Kidney epithelial cell (primary cell): ENCODE data around the gene MSTO1. TPM values are rescaled to one million over a fixed set of nuclear protein-coding genes. Genes with fewer than 3 reads are reported as not detected.

ENCODE experiments used
- DNase-seq: peaks from one replicate; pipeline ENCODE4 v3.0.0-alpha.2; 2010; ENCODE audit warnings: low read depth
- H3K27me3 ChIP-seq: 2 replicates; pipeline ENCODE4 v1.6.0; 2011; ENCODE audit warnings: low read length; ENCODE audit not compliant: control insufficient read depth, insufficient read depth
- H3K36me3 ChIP-seq: 2 replicates; pipeline ENCODE4 v1.5.1; 2011; ENCODE audit warnings: low read length; ENCODE audit not compliant: control insufficient read depth, insufficient read depth
- H3K4me3 ChIP-seq: 2 replicates; pipeline ENCODE4 v1.5.1; 2011; ENCODE audit warnings: low read depth, mild to moderate bottlenecking, control low read depth, low read length
- total RNA-seq: library from RNA; depleted of rRNA; stranded (reverse); fragments of >200 nt; gene quantifications from 2 replicates; pipeline ENCODE4 v1.2.3, GENCODE V29; 2015
- TF ChIP-seq, protein P1 (sequence below): IDR thresholded peaks from 2 replicates; pipeline ENCODE4 v1.5.1; 2011; ENCODE audit warnings: mild to moderate bottlenecking, moderate library complexity, low read length, control low read depth, inconsistent platforms; ENCODE audit not compliant: insufficient read depth, poor library complexity, severe bottlenecking

The MSTO1 gene
- total RNA-seq, 1 donor from 2014 or later: 12.3 TPM

DNA sequence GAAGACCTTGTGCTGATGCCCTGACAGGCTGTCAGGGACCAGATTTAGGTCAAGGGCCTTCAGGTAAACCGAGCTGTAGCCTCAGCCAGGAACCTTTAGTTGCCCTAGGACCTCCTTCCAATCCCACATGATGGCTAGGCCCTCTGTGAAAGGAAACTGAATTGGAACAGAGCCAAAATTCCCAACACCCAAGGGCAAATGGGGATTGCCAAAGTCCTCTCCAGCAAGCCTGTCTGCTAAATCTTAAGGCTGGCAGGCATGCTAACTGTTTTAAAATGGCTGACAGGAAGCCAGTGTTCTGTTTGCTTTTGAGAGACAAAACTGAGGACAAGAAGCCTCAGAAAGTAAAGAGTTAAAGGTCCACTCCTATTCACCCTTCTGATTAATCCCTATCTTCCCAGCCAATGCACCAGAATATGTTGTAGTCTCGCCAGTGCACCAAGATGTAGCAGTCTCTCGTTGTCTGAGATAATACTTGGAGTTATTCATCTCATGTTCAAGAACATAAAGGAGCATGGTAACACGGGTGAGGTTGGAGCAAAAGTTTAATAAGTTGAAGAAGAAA, 35.1 kb downstream of the MSTO1 start:
- DNase-seq: no peak
- TF ChIP-seq, protein P1, sequence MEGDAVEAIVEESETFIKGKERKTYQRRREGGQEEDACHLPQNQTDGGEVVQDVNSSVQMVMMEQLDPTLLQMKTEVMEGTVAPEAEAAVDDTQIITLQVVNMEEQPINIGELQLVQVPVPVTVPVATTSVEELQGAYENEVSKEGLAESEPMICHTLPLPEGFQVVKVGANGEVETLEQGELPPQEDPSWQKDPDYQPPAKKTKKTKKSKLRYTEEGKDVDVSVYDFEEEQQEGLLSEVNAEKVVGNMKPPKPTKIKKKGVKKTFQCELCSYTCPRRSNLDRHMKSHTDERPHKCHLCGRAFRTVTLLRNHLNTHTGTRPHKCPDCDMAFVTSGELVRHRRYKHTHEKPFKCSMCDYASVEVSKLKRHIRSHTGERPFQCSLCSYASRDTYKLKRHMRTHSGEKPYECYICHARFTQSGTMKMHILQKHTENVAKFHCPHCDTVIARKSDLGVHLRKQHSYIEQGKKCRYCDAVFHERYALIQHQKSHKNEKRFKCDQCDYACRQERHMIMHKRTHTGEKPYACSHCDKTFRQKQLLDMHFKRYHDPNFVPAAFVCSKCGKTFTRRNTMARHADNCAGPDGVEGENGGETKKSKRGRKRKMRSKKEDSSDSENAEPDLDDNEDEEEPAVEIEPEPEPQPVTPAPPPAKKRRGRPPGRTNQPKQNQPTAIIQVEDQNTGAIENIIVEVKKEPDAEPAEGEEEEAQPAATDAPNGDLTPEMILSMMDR: no peak
- H3K36me3 ChIP-seq: no peaks in the 10 kb centered on the region
- no peaks in the 10 kb centered on the region for H3K27me3 ChIP-seq
- H3K4me3 ChIP-seq: no peak overlapping the region

DNA sequence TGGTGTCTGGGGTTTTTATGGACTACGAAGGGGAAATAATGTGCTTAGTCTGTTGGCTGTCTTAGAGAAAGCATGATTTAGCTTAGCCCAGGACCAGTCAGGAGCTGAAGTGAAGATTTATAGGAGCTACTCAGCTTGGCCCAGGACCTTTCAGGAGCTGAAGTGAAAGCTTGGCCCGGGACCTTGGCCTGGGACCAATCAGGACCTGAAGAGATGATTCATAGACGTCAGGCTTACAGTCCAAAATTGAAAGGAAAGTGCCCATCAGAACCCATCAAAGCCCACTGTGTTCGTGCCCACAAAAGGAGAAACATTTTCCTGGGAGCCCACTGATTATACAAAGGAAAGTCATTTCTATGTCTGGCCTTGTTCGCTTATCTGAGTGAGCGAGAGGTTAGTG, 35.6 kb downstream of the MSTO1 start:
- TF ChIP-seq, protein P1: no peak

DNA sequence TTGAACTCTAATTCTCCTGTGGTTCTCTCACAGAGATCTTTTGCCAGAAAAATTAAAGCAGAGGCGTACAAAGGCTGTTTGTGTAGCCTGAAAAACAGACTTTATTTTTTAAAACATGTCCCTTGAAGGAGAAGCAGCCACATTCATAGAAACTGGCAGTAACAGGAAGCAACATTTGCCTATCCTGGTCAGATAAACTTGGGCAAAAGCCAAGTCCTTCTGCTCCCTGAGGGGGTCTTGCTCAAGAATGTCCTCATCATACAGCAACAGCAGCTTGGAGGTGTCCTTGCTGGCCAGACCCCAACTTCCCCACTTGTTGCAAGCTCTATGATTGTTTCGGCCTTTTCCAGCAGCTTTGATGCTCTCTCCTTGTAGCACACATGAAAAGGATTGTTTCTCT, 36.3 kb downstream of the MSTO1 start:
- H3K4me3 ChIP-seq: no peak overlapping the region
- TF ChIP-seq, protein P1: no peak
- no peak for DNase-seq
- no peaks in the 10 kb centered on the region for H3K36me3 ChIP-seq
- no peaks in the 10 kb centered on the region for H3K27me3 ChIP-seq

More for the DNA sequence above, 35.6 kb downstream of the MSTO1 start:
- H3K27me3 ChIP-seq: no peaks in the 10 kb centered on the region
- no peak overlapping the region for H3K4me3 ChIP-seq
- DNase-seq: no peak
- H3K36me3 ChIP-seq: no peaks in the 10 kb centered on the region

DNA sequence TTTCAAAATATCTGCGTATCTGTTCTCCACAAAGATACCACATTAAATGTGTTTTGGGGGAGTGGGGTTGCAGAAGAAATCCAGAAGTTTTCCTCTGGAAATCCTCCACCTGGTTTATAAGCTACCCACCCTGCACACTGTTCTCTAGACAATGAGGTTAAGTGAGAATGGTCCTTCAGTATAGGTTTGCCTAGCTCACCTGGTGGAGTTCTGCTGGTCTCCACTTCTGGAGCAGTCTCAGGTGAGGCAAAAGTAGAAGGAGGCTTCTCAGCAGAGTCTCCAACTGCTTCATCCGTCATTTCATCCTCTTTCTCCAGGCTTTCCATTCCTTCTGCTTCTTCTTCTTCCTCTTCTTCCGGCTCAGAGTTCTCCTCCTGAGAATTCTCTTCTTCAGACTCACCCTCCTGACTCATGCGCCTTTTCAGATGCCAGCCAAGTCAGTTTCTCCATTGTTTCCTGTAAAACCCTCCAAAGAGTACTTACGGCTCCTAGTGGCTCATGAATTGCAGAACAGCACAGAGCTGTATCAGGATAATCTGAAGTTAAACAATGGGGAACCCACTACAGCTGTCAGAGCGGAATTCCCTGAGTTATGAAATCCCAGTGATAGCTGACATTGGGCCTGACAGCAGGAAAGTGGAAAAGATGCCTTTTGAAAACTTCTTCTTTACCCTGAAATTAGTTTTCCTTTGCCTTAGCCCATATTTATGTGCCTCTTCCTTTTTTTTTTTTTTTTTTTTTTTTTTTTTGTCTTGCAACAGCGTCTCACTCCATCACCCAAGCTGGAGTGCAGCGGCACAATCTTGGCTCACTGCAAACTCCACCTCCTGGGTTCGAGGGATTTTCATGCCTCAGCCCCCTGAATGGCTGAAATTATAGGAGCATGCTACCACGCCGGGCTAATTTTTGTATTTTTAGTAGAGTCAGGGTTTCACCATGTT, 38.5 kb downstream of the MSTO1 start:
- DNase-seq: peak; percentile 77
- H3K27me3 ChIP-seq: no peaks in the 10 kb centered on the region
- no peaks in the 10 kb centered on the region for H3K36me3 ChIP-seq
- no peak overlapping the region for H3K4me3 ChIP-seq
- TF ChIP-seq, protein P1: peak; percentile 76

DNA sequence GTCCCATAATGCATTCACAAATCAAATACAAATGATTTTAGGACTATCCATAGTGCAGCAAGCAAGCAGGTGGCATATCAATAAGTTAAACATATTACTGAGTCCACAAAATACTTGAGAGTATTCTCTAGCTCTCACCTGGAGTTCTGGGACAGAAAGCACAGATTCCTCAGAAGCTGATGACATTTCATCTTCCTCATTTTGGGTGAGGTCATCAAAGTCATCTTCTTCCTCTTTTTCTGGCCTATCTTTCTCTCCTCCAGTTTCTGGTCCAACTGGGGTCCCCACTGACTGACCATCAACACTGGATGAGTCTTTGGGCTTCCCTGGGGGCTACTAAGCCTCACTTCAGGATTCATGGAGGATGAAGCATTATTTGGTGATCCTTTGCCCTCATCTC, 39.7 kb downstream of the MSTO1 start:
- DNase-seq: no peak
- no peaks in the 10 kb centered on the region for H3K36me3 ChIP-seq
- no peak overlapping the region for H3K4me3 ChIP-seq
- TF ChIP-seq, protein P1: no peak
- no peaks in the 10 kb centered on the region for H3K27me3 ChIP-seq
